ENCODE measurements around the gene MAP3K4.

MAP3K4 gene

GRCh38 chr6:161079566-161080262, 88.1 kb downstream of the MAP3K4 start:
- no peak for DNase-seq (ENCODE audit: low read depth, low spot score)

- DNase-seq (ENCODE audit: low read depth, low spot score), result no peak
Measured at GRCh38 chr6:161080263-161080970, 88.8 kb downstream of the MAP3K4 start.

- DNase-seq (ENCODE audit: low read depth, low spot score), result no peak
Measured at GRCh38 chr6:161082215-161082614, 90.6 kb downstream of the MAP3K4 start.

GRCh38 chr6:161085246-161085645, 93.7 kb downstream of the MAP3K4 start:
- DNase-seq (ENCODE audit: low read depth, low spot score), result no peak

GRCh38 chr6:161088676-161089328, 97.2 kb downstream of the MAP3K4 start:
- no peak for DNase-seq (ENCODE audit: low read depth, low spot score)

GRCh38 chr6:161091151-161091550, 99.6 kb downstream of the MAP3K4 start:
- DNase-seq (ENCODE audit: low read depth, low spot score), result no peak

- DNase-seq (ENCODE audit: low read depth, low spot score), result no peak
Measured at GRCh38 chr6:161091972-161092701, 100.6 kb downstream of the MAP3K4 start.

- DNase-seq (ENCODE audit: low read depth, low spot score), result no peak
Measured at GRCh38 chr6:161094955-161095354, 103.4 kb downstream of the MAP3K4 start.

- no peak for DNase-seq (ENCODE audit: low read depth, low spot score)
Measured at GRCh38 chr6:161095916-161096315, 104.3 kb downstream of the MAP3K4 start.

GRCh38 chr6:161100072-161100471, 108.5 kb downstream of the MAP3K4 start:
- DNase-seq (ENCODE audit: low read depth, low spot score), result no peak

GRCh38 chr6:161101517-161101916, 109.9 kb downstream of the MAP3K4 start:
- peak; percentile 24 for DNase-seq (ENCODE audit: low read depth, low spot score)

- DNase-seq (ENCODE audit: low read depth, low spot score), result no peak
Measured at GRCh38 chr6:161103475-161103874, 111.9 kb downstream of the MAP3K4 start.

- DNase-seq (ENCODE audit: low read depth, low spot score), result no peak
Measured at GRCh38 chr6:161104966-161105365, 113.4 kb downstream of the MAP3K4 start.

GRCh38 chr6:161105408-161105807, 113.8 kb downstream of the MAP3K4 start:
- no peak for DNase-seq (ENCODE audit: low read depth, low spot score)

GRCh38 chr6:161107779-161108730, 116.5 kb downstream of the MAP3K4 start:
- DNase-seq (ENCODE audit: low read depth, low spot score), result no peak

- no peak for DNase-seq (ENCODE audit: low read depth, low spot score)
Measured at GRCh38 chr6:161108916-161109315, 117.3 kb downstream of the MAP3K4 start.

GRCh38 chr6:161109366-161109765, 117.8 kb downstream of the MAP3K4 start:
- no peak for DNase-seq (ENCODE audit: low read depth, low spot score)

GRCh38 chr6:161110028-161110779, 118.6 kb downstream of the MAP3K4 start:
- DNase-seq (ENCODE audit: low read depth, low spot score), result no peak

GRCh38 chr6:161111261-161111660, 119.7 kb downstream of the MAP3K4 start:
- DNase-seq (ENCODE audit: low read depth, low spot score), result no peak

GRCh38 chr6:161115468-161115867, 123.9 kb downstream of the MAP3K4 start:
- DNase-seq (ENCODE audit: low read depth, low spot score), result no peak

Measured in ELF-1 (cell line).